Measurements from ENCODE around the gene SLC6A2. TPM values are rescaled to one million over a fixed set of nuclear protein-coding genes. Genes with fewer than 3 reads are reported as not detected.
"Not testable (repeated sequence)": the region's sequence is repeated elsewhere in the genome, so short reads cannot be mapped to it uniquely, and the experiment has no call there.

SLC6A2 gene
- total RNA-seq, 6 experiments from 2014 or later = 0.37 to 2.9 (median 0.37) TPM; not detected in 3

- TF ChIP-seq CTCF (IDR thresholded peaks at IDR 0.05) (no peak), POLR2A (IDR thresholded peaks at IDR 0.05) (no peak)
- intact Hi-C loops (cut with DNase I) = no loop called here
- no peak overlapping the region for H3K27ac ChIP-seq
- ATAC-seq (no peak), DNase-seq (no peak)
- H3K4me1 ChIP-seq = no peaks in the 10 kb centered on the region
- H3K9me3 ChIP-seq = no peaks in the 10 kb centered on the region
- no peaks in the 10 kb centered on the region for H3K27me3 ChIP-seq
- no peak overlapping the region for H3K4me3 ChIP-seq
- no peaks in the 10 kb centered on the region for H3K36me3 ChIP-seq
- 85% methylated on average over 5 of the region's 9 CpGs for WGBS (ENCODE audit: insufficient coverage, low coverage, low lambda C conversion rate, missing lambda C conversion rate)
Observed at GRCh38 chr16:55737966-55738365, 82.2 kb downstream of the SLC6A2 start.

- TF ChIP-seq CTCF (IDR thresholded peaks at IDR 0.05) (no peak), POLR2A (IDR thresholded peaks at IDR 0.05) (no peak)
- H3K27ac ChIP-seq = no peak overlapping the region
- H3K9me3 ChIP-seq = no peaks in the 10 kb centered on the region
- WGBS (ENCODE audit: insufficient coverage, low coverage, low lambda C conversion rate, missing lambda C conversion rate) = 57% methylated on average over 4 of the region's 4 CpGs
- no peaks in the 10 kb centered on the region for H3K27me3 ChIP-seq
- no peak for ATAC-seq
- no peak for DNase-seq
- H3K4me1 ChIP-seq = no peaks in the 10 kb centered on the region
- H3K4me3 ChIP-seq = no peak overlapping the region
- H3K36me3 ChIP-seq = no peaks in the 10 kb centered on the region
- intact Hi-C loops (cut with DNase I) = no loop called here
Observed at GRCh38 chr16:55746081-55746480, 90.3 kb downstream of the SLC6A2 start.

- intact Hi-C loops (cut with DNase I) = no loop called here
- Histone ChIP-seq H3K4me3 (no peak overlapping the region), H3K27me3 (no peaks in the 10 kb centered on the region), H3K4me1 (no peaks in the 10 kb centered on the region), H3K9me3 (no peaks in the 10 kb centered on the region), H3K36me3 (no peaks in the 10 kb centered on the region), H3K27ac (no peak overlapping the region)
- DNase-seq = peak in 1 of 3 donors; percentile 13
- WGBS (ENCODE audit: insufficient coverage, low coverage, low lambda C conversion rate, missing lambda C conversion rate) = 67% methylated on average over 4 of the region's 4 CpGs
- TF ChIP-seq CTCF (IDR thresholded peaks at IDR 0.05) = no peak
- TF ChIP-seq POLR2A (IDR thresholded peaks at IDR 0.05) = no peak
- ATAC-seq = no peak
Observed at GRCh38 chr16:55747785-55748184, 92.0 kb downstream of the SLC6A2 start.

- H3K36me3 ChIP-seq; DNase-seq; H3K9me3 ChIP-seq; ATAC-seq; intact Hi-C loops (cut with DNase I); H3K4me3 ChIP-seq; H3K27ac ChIP-seq; H3K27me3 ChIP-seq: not testable (repeated sequence)
- 55% methylated on average over 5 of the region's 5 CpGs for WGBS (ENCODE audit: insufficient coverage, low coverage, low lambda C conversion rate, missing lambda C conversion rate)
- peaks cover 0 to 11% (median 4%) of the 10 kb centered on the region in 4 donors for H3K4me1 ChIP-seq
Observed at GRCh38 chr16:55752465-55753144, 96.8 kb downstream of the SLC6A2 start.

GRCh38 chr16:55753145-55753631 is 97.4 kb downstream of the SLC6A2 start:
- ATAC-seq; H3K4me3 ChIP-seq; H3K36me3 ChIP-seq; H3K27me3 ChIP-seq; DNase-seq; H3K27ac ChIP-seq; intact Hi-C loops (cut with DNase I); H3K9me3 ChIP-seq: not testable (repeated sequence)
- peaks cover 0 to 15% (median 4%) of the 10 kb centered on the region in 4 donors for H3K4me1 ChIP-seq
- 54% methylated on average over 4 of the region's 4 CpGs for WGBS (ENCODE audit: insufficient coverage, low coverage, low lambda C conversion rate, missing lambda C conversion rate)

Other genes starting within 250 kb of the SLC6A2 start
- gene MMP2, start 176.8 kb upstream of the SLC6A2 start, total RNA-seq = 10 to 100 TPM in 2 of 6 experiments, 1 to 10 TPM in 4; 4.8 to 13.2 (median 6.7) TPM
- gene LPCAT2, start 146.9 kb upstream of the SLC6A2 start, total RNA-seq = 1 to 10 TPM; 1.8 to 5.1 (median 2.7) TPM
- gene CAPNS2, start 89.3 kb upstream of the SLC6A2 start, total RNA-seq = under 1 TPM in 3 of 6 experiments, not detected in 3; 0.20 to 0.31 (median 0.29) TPM
- gene CES1, start 177.1 kb downstream of the SLC6A2 start, total RNA-seq = 1,000 to 10,000 TPM in 5 of 6 experiments, 100 to 1,000 TPM in 1; 847 to 4,059 (median 1,770) TPM
- 1 to 10 TPM; 1.2 to 5.2 (median 2.8) TPM for gene CES5A, start 219.4 kb downstream of the SLC6A2 start, total RNA-seq

All from right lobe of liver (tissue), 6 donors.